SK-N-MC (cell line): ENCODE results near the gene ZNF467.

Experiments
- DNase-seq: peaks from one replicate; pipeline ENCODE4 v3.0.0-alpha.2; 2011; ENCODE audit warnings: low read depth, low spot score
- H3K27ac ChIP-seq: fragments of 200-600 bp; sonication (generic); 2 replicates; pipeline ENCODE4 v1.5.1; 2016; ENCODE audit warnings: mixed run types
- H3K36me3 ChIP-seq: fragments of 200-600 bp; sonication (generic); 2 replicates; pipeline ENCODE4 v1.6.1; 2017; ENCODE audit warnings: antibody characterized with exemption, low read length, mixed read lengths; ENCODE audit not compliant: insufficient read depth
- H3K4me3 ChIP-seq: fragments of 200-600 bp; sonication (generic); 2 replicates; pipeline ENCODE4 v1.5.1; 2016
- H3K9ac ChIP-seq: fragments of 200-600 bp; sonication (generic); 2 replicates; pipeline ENCODE4 v1.8.0; 2017; ENCODE audit warnings: mixed run types, mixed read lengths; ENCODE audit not compliant: insufficient read length
- H3K9me3 ChIP-seq: fragments of 200-600 bp; sonication (generic); 2 replicates; pipeline ENCODE4 v1.6.1; 2017; ENCODE audit warnings: low read depth, mild to moderate bottlenecking, antibody characterized with exemption, low read length, moderate library complexity, mixed read lengths
- EZH2 ChIP-seq: fragments of 200-600 bp; sonication (generic); IDR thresholded peaks from one replicate; pipeline ENCODE4 v1.6.1; 2017; ENCODE audit warnings: antibody characterized with exemption
- FOXP2 ChIP-seq: optimal IDR thresholded peaks from 2 replicates; pipeline ENCODE3; 2011; ENCODE audit warnings: mild to moderate bottlenecking, moderate library complexity; ENCODE audit not compliant: insufficient read depth; ENCODE audit errors: extremely low read length, control extremely low read depth
- POLR2AphosphoS5 ChIP-seq: IDR thresholded peaks from 2 replicates; pipeline ENCODE4 v1.6.1; 2012; ENCODE audit warnings: mild to moderate bottlenecking, low read depth, low read length, borderline replicate concordance

Gene ZNF467

GRCh38 chr7:149772241-149772955 lies 990 bp downstream of the ZNF467 start:
- TF ChIP-seq POLR2AphosphoS5 (no peak), EZH2 (no peak), FOXP2 (no peak)
- Histone ChIP-seq H3K9me3 (no peaks in the 10 kb centered on the region), H3K9ac (peak overlapping the region; percentile 76), H3K36me3 (peaks cover 9% of the 10 kb centered on the region; the same call in 1 of the 2 replicates), H3K27ac (peak overlapping the region; percentile 62), H3K4me3 (peak overlapping the region; percentile 91)
- DNase-seq = no peak

GRCh38 chr7:149771720-149772240 lies 1.6 kb downstream of the ZNF467 start:
- peak overlapping the region; percentile 62; the same call in 1 of the 2 replicates for H3K27ac ChIP-seq
- no peaks in the 10 kb centered on the region for H3K9me3 ChIP-seq
- peaks cover 9% of the 10 kb centered on the region; the same call in 1 of the 2 replicates for H3K36me3 ChIP-seq
- TF ChIP-seq POLR2AphosphoS5 = peak; percentile 61
- no peak for TF ChIP-seq EZH2
- peak overlapping the region; percentile 91 for H3K4me3 ChIP-seq
- H3K9ac ChIP-seq = no peak overlapping the region
- DNase-seq = peak; percentile 56

DNA sequence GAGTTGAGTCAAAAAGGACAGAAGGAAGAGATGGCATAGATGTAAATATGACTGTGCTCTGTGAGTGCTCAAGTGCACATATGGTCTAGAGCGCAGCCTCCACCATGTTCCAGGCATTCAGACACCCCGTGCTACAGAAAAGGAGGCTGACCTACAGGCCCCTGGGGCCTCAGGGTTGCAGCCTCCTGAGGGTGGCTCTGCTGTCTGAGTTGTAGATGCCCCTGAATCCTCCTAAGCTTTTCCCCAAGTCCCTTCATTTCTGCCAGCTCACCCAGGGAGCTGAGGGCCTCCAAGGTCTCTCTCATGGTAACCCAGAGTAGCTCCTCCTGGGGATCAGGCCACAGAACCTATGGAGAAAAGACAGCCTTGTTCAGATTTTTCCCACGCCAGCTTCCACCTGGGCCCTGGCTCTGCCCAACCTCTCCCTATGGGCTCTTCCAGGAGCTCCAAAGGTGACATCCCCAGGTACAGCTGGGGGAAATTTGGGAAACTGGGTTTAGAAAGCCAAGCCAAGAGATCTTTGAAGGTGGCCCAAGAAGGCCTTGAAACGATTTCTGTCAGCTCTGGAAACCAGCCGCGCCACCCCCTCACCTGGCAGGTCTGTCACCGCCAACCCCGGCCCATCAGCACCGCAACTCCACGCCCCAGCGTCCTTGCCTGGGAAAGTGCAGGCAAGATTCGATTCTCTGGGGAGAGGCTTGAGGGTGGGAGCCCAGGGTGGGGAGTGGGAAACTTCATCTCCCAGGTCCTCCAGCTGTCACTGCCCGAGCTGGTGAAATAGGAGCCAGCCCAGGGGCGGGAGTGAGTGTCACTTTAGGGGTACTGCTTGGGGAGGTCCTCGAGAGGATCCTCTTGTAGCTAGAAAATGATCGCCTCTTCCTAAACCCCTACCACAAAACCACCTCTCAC lies 2.4 kb downstream of the ZNF467 start:
- Histone ChIP-seq H3K9me3 (no peaks in the 10 kb centered on the region), H3K4me3 (peak overlapping the region; percentile 91), H3K36me3 (peaks cover 9% of the 10 kb centered on the region; the same call in 1 of the 2 replicates), H3K27ac (no peak overlapping the region), H3K9ac (peak overlapping the region; percentile 29)
- no peak for TF ChIP-seq POLR2AphosphoS5
- no peak for TF ChIP-seq FOXP2
- TF ChIP-seq EZH2 = no peak
- no peak for DNase-seq

DNA sequence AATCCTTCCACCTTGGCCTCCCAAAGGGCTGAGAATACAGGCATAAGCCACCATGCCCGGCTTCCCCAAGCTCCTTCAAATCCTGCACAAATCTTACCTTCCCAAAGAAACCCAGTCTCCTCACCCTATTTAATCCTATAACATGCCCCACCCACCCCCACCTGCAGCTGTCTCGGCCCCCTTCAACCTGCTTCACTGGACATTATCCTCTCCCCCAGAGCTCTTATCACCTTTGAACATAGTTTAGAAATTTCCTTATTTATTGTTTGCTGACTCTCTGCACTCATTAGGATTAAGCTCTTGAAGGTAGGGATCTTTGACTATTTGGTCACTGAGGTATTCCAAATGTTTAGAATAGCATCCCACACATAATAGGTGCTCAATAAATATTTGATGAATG lies 3.5 kb downstream of the ZNF467 start:
- no peak for DNase-seq
- H3K9me3 ChIP-seq = no peaks in the 10 kb centered on the region
- H3K36me3 ChIP-seq = peaks cover 9% of the 10 kb centered on the region; the same call in 1 of the 2 replicates
- no peak overlapping the region for H3K4me3 ChIP-seq
- TF ChIP-seq POLR2AphosphoS5 (no peak), EZH2 (no peak), FOXP2 (no peak)
- no peak overlapping the region for H3K27ac ChIP-seq
- H3K9ac ChIP-seq = no peak overlapping the region

DNA sequence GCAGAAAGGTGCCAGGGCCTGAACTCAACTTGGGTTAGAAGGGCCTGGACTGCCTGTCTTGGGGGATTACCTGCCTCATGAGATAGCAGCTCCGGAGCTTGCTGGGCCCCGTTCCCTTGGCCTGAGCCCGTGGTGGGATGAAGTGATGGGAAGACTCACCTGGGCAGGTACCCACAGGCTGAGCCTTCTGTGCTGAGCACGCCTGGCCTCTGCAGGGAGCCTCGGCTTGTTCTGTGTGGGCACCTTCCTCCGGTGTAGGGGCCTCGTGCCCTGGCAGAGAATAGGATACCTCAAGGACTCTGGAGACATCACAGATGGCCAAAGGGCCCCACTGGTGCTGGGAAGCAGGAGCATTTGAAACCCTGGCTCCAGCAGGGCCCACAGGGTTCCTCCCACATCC lies 4.5 kb downstream of the ZNF467 start:
- Histone ChIP-seq H3K36me3 (peaks cover 9% of the 10 kb centered on the region; the same call in 1 of the 2 replicates), H3K9me3 (no peaks in the 10 kb centered on the region), H3K9ac (no peak overlapping the region), H3K27ac (no peak overlapping the region), H3K4me3 (no peak overlapping the region)
- no peak for TF ChIP-seq FOXP2
- TF ChIP-seq POLR2AphosphoS5 = no peak
- TF ChIP-seq EZH2 = no peak
- no peak for DNase-seq

- no peak overlapping the region for H3K4me3 ChIP-seq
- DNase-seq = no peak
- H3K36me3 ChIP-seq = peaks cover 9% of the 10 kb centered on the region; the same call in 1 of the 2 replicates
- TF ChIP-seq EZH2 (no peak), POLR2AphosphoS5 (no peak), FOXP2 (no peak)
- no peak overlapping the region for H3K27ac ChIP-seq
- H3K9me3 ChIP-seq = no peaks in the 10 kb centered on the region
- no peak overlapping the region for H3K9ac ChIP-seq
These were observed 6.3 kb downstream of the ZNF467 start for GRCh38 chr7:149767068-149767467.

DNA sequence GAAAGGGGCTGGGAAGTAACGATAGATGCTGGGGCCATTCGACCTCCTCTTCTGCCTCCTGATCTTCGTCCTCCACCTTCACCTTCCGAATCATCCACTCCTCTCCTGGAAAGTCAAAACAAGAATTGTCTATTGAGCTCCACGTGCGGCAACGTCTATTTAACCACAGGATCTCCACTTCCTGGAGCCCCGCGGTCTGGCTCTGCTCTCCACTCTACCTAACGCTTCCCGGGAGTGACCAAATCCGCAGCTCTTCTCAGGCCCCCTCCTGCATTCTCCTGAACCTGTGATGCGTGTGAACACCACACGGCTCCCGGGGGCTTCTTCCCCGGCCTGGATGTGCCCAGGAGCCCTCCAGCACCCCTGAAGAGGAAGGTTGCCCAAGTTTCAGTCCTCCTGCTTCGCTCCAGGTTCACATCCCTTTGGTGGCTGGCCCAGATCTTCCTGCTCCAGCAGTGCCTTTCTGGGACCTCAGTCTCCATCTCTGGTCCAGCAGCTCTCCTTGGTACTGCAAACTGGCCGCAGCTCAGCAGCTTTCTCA lies 7.2 kb downstream of the ZNF467 start:
- H3K9ac ChIP-seq = no peak overlapping the region
- H3K36me3 ChIP-seq = peaks cover 9% of the 10 kb centered on the region; the same call in 1 of the 2 replicates
- no peak for DNase-seq
- no peak overlapping the region for H3K4me3 ChIP-seq
- TF ChIP-seq FOXP2 (no peak), EZH2 (no peak), POLR2AphosphoS5 (no peak)
- no peak overlapping the region for H3K27ac ChIP-seq
- no peaks in the 10 kb centered on the region for H3K9me3 ChIP-seq
